Neural cell (in vitro differentiated cells): ENCODE data around the gene ARHGEF10L.

ENCODE experiments used
- CTCF ChIP-seq: fragments of 450-650 bp; IDR thresholded peaks from 2 replicates; pipeline ENCODE4 v1.5.1; 2014; ENCODE audit warnings: antibody characterized with exemption, mild to moderate bottlenecking, moderate library complexity; ENCODE audit not compliant: poor library complexity, severe bottlenecking
- EP300 ChIP-seq: fragments of 450-650 bp; conservative IDR thresholded peaks from 2 replicates; pipeline ENCODE4 v1.6.1; 2014; ENCODE audit warnings: antibody characterized with exemption, mild to moderate bottlenecking, moderate library complexity; ENCODE audit not compliant: poor library complexity, severe bottlenecking
- POLR2AphosphoS5 ChIP-seq: IDR thresholded peaks from 2 replicates; pipeline ENCODE4 v1.6.1; 2012

GRCh38 chr1:17646444-17647280 is 107.2 kb downstream of the ARHGEF10L start:
- TF ChIP-seq EP300 (no peak), CTCF (no peak), POLR2AphosphoS5 (no peak)
